ENCODE measurements around the gene PHLDA2.
A peak's percentile ranks its signal among the peaks of the same experiment; 100 is the strongest.

PHLDA2 gene

DNA sequence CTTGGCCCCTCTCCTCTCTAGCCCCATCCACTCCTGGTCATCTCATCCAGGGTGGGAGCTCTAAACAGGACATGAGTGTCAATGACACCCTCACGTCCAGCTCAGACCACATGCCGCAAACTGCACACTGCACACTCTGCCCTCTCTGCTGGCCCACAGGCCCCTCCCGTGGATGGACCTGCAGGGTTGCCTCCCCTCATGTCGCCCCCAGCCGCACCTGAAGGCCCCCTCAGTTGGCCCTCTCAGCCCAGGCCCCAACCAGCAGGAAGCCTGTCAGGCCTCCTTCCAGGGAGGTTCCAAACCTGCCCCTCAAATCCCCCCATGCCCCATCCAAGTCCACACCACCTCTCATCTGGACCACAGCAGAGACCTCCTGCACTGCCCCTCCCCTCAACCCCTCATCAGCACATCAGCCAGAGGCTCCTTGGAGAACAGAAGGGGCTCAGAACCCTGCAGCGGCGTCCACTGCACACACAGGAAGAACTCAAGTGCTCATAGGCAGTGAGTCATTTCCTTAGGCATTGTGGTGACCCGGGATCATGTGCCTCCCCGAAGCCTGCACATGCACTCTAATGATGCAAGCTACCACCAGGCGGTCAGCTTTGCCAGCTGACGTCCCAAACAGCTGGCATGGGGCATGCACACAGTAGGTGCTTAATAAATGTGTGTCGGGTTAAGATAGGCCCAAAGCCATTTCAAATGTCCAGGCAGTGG, 30.7 kb downstream of the PHLDA2 start:
- DNase-seq (ENCODE audit: low read depth in 2 of 2, low spot score in 1 of 2) = peak; percentile 38 to 43

DNA sequence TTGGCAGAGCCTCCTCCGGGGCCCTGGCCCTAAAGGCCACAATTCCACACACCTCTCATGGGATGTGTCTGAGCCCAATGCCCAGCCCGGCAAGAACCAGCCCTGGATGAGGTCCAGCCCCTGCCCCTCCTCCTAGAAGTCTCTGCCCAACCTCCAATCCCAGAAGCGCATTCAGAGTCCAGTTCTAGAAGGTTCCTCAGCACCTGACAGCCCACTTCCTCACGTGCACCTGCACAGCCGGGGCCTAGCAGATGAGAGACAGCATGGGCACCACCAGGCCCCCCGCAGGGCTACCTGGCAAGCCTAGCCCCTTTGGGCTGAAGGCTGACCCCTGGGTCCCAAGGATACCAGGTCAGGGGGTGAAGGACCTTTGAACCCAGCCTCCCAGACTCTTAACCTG, 32.2 kb downstream of the PHLDA2 start:
- no peak for DNase-seq (ENCODE audit: low read depth in 2 of 2, low spot score in 1 of 2)

DNA sequence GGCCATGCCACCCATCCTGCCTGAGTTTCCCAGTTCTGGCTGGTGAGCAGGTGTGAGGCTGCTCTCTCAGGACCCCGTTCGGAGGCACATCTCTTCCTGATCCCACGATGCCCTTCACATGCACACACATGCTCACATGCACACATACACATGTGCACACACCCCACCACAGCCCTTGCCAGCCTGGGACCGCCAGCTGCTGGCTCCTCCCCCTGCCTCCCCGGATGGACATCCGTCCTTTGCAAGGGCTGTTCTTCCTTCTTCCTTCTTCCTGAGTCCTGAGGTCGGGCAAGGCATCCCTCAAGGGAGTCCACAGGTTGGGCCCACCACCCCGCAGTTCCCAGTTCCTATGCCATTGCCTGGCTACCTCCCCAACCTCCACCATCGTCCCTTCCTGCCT, 33.2 kb downstream of the PHLDA2 start:
- no peak for DNase-seq (ENCODE audit: low read depth in 2 of 2, low spot score in 1 of 2)

DNA sequence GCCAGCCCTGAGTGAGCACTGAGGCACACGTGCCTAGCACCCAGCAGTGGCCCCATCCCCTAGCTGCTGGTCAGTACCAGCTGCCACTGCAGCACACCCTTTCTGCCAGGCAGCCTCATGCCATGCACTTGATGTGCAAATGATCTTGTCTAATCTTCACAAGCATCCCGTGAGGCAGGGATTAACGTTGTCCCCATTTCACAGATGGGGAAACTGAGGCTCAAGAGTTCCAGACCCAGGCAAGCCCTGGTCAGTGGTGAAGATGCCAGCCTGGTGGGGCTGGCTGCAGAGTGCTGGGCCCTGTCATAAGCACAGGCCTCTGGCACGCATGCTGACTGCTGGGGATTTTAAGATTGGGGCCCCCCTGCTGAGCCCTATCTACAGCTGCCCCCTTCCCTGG, 35.3 kb downstream of the PHLDA2 start:
- no peak for DNase-seq (ENCODE audit: low read depth in 2 of 2, low spot score in 1 of 2)

DNA sequence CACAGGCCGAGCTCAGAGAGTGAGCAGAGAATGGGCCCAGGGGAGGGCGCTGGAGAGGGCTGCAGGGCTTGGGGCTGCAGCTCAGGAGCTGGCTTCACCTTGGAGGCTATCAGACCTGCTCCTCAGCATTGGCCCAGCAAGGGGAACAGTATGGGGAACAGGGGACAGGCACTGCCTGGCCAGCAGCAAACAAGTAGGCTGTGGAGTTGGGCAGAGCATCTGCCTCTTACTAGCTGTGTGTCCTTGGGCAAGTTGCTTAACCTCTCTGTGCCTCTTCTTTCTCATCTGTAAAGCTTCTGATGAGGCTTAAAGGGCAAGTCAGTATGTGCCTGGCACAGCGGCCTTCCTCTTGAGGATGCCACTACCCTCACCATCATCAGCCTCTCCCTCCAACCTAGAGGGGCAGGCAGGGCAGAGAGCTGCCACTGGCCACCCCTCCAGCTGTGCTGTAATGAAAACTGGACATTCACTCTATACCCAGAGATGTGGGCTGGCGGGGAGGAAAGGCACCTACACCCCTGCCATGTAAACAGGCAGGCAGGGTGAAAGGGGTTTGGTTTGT, 36.2 kb downstream of the PHLDA2 start:
- no peak for DNase-seq (ENCODE audit: low read depth in 2 of 2, low spot score in 1 of 2)

DNA sequence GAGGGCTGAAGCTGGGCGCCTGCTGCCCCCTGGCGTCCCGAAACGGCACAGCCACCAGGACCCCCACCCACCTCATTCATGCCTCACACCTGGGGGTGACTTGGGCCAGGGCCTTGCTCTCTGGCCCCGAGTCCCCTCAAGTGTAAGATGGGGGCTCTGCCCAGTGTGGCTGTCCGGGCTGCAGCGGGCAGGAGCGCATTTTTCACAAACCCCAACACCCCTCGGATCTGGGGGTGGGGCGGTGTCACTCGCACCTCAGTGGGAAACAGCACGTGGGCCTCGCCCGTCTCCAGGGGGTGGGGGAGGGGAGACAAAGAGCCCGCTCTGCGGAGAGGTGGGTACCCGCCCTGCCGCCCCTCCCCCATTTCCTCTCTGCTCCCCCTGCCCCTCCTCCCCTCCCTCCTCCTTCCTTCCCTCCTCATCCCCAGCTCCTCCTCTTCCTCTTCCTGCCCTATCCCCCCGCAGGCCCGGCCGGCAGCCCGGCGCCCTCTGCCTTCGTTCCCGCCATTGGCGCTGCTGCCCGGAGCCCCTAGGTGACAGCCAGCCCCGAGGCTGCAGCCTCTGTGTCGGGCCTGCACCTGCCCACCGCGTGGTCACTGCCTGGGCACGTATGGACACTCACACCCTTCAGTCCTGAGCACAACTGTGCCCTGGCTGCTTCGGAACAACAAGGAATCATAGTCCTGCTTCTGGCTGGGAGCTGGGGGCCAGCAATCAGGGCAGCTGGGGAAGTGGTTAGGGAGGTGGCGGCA, 36.8 kb downstream of the PHLDA2 start:
- peak in 1 of 2 donors; percentile 34 for DNase-seq (ENCODE audit: low read depth in 2 of 2, low spot score in 1 of 2)

DNA sequence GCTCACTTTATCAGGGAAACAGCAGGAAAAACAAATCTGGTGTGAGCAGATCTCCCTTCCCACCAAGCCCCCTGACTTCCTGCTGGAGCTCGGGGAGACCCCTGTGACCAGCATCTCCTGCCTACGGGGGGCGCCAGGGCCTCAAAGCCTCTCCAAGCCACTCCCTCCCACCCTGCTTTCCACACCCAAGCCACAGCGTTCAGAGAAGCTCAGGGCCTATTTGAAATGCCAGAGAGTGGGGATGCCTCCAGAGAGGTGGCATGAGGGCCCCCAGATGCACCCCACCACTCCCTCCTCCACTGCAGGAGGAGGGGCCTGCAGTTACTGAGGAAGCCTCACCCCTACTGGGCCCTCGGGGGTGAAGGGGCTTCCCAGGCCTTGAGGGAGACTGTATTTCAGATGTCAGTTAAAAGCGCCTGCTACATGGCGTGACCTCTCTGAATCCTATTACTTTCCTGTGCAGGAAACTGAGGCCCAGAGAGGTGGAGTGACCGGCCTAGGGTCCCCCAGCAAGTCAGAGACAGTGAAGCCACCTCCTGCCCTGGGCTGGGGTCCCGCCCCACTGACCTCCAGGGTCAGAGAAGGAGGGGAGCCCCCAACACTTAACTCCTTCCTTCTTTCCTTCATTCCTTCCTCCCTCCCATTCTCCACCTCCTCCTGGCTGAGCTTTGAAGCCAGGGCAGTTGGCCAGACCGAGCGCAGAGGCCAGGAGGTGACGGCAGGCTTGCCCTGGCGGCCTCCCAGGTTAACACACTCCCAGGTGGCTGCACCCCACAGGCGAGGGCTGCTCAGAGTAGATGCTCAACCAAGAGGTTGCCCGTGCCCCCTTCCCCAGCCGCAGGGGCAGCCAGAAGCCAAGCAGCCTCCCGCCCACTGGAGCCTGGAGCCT, 37.6 kb downstream of the PHLDA2 start:
- no peak for DNase-seq (ENCODE audit: low read depth in 2 of 2, low spot score in 1 of 2)

DNA sequence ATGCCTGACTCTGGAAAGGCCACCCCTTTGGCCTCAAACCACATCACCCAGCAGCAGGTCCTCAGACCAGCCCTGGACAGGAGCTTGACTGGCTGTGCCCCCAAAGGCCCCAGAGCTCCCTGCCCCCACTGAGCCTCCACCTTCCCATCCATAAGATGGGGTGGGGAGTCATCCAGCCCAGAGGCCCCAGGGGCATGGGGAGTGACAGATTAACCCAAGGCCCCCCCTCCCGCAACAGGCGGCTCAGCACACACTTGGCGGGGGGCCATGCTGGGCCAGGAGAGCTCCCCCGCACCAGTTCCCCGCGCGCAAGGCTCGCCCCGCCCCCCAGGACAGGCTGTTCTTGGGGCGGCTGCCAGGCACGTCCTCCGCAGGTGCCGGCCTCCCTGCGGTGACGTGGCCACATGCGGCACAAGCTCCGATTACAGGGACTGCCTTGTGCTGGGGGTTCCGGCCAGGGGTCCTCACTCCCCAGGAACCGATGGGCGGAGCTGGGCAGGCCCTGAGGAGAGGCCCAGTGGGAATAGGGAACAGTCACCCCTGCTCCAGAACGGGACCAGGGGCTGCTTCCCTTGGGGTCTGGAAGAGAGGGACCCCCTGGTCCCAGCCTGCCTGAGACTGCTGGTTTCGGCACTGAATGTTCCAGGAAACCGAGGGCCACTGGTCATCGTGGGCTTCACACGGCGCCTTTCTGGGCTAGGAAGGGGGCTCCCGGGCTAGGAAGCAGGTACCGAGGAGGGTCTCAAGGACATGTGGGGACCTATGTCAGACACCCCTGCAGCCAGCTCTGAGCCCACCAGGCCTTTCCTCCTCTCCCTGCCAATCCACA, 38.5 kb downstream of the PHLDA2 start:
- DNase-seq (ENCODE audit: low read depth in 2 of 2, low spot score in 1 of 2) = no peak

DNA sequence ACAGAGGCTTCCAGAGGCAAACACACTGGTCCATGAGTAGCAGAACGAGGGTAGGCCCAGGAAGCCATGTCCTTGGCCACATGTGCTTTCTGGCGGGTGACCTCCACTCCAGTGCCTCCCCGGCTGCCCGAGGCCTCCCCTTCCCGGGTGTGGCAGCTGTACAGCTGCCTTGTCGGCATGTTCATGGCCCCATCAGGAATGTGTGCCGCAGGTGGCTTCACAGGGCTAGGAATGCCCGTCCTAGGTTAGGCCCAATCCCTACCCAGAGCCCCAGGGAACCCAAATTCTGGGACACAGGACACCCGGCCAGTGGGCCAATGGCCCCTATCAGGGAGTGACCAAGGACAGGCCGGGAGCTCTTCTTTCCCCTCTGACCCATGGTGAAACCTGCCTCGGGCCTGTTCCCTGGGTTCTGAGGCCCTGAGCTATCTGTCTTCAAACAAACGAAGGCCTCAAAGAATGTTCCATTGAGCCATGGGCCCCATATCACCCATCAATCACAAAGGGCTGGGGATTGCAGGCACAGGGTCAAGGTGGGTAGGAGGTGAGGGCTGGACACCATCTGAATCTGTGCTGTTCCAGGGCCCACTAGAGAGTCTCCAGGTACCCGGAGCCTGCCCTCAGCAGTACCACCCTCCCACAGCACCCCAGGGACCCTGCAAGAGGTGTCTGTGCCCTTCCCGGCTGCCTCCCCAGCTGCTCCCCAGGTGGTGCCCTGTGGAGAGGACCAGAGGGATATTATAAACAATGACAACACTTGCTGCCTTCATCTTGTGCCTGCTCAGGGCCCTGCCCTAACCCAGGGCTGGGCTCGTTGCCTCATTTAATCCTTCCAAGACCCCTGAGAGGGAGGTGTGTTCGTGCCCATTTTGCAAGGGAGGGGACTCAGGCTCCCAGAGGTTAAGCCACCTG, 39.6 kb downstream of the PHLDA2 start:
- DNase-seq (ENCODE audit: low read depth in 2 of 2, low spot score in 1 of 2) = no peak

DNA sequence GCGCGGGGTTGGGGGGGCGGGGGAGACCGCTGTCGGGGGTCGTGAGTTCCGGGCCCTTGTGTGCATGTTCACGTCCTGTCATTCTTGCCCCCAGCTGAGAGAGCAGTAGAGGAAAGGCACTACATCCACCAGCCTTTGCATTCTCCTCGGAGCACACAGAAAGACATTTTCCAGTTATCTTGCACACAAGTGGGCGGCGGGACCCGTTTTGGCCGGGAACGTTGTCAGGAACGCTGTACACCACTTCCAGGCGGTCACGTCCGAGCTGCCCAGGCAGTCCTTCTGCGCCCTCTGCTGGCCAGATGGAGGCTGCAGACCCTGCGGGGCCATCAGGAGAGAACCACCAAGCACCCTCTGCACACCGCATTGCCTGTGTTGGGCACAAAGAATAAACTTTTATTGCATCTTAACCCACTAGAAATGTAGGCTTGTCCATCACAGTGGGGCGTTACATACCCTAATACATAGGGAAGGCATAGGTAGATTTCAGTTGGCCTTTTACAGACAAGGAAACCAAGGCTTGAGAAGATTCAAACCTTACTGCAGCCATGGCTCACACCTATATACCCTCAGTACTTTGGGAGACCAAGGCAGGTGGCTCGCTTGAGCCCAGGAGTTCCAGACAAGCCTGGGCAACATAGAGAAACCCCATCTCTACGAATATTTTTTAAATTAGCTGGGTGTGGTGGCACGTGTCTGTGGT, 40.8 kb downstream of the PHLDA2 start:
- DNase-seq (ENCODE audit: low read depth in 2 of 2, low spot score in 1 of 2) = peak; percentile 73 to 78

DNA sequence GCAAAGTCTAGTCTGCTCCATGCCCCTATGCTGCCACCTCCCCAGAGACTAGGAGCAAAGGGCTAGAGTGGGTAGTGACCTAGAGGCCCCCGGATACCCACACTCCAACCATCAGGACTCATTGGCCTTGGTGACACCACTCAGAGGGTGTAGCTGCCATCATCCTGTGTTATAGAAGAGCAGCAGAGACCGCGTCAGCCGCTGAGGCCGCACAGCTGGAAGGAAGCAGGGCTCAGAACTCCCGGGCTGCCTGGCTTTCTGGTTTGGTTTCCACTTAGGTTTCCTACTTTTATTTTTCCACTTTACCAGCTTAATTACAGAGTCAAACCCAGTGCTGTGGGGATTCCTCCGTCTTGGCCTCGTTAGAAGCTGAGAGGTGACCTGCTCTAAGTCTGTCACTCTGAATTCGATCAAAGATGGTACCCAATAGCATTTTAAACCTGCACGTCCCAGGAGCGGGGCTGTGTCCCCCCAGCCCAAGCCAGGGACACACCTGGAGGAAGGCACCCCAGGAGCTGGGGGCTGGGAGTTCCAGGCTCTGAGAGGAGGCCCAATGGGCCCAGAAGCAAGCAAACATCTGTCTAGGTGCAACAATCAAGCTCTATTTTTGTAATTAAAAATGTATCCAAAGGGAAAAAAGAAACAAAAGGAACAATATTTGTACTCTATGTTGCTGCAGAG, 41.6 kb downstream of the PHLDA2 start:
- no peak for DNase-seq (ENCODE audit: low read depth in 2 of 2, low spot score in 1 of 2)

DNA sequence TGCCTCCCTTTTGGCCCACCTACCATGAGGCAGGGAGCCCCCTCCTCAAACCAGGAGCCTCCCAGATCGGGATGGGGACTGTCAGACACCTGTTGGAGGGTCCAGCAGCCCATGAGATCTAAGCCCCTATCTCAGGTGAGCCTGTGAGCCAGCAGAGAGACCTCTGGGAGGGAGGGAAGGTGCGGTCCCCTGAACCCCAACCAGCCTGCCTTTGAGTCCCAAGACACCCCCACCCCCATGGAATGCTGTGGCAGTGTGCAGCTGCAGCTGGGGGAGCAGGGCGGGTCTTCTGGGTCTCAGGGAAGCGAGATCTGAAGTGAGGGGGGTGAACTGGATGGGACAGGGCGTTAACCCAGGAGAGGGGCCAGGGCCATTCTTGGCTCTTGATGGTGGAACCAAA, 42.3 kb downstream of the PHLDA2 start:
- no peak for DNase-seq (ENCODE audit: low read depth in 2 of 2, low spot score in 1 of 2)

DNA sequence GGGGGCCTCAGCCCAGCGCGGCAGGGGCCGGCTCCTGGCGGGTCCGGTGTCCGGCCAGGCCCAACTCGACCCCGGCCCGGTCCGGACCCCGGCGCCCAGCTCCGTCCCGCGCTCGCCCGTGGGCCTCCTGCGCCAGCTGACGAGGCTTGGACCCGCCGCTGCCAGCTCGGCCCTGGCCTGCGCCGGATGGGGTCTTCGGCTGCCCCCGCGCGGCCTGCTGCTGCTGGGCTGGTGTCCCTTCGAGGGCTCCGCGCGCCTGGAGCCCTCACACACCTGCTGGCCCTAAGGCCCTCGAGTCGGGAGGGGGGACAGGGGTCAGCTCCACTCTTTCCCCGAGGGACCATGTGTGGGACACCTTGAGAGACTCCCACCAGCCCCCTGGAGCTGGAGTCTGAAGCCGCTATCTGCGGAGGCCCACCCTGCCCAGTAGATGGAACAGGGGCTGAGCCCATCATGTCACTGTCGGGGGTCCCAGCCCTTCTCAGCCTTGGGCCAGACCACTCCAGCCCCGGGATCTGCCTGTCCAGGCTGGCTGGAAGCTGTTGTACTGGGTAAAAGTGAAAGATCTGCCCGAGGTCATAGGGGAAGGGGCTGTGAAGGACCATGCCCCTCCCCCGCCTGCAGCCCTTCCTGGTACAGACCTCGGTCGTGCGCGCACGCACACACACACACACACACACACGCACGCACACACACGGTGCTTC, 42.9 kb downstream of the PHLDA2 start:
- no peak for DNase-seq (ENCODE audit: low read depth in 2 of 2, low spot score in 1 of 2)

DNA sequence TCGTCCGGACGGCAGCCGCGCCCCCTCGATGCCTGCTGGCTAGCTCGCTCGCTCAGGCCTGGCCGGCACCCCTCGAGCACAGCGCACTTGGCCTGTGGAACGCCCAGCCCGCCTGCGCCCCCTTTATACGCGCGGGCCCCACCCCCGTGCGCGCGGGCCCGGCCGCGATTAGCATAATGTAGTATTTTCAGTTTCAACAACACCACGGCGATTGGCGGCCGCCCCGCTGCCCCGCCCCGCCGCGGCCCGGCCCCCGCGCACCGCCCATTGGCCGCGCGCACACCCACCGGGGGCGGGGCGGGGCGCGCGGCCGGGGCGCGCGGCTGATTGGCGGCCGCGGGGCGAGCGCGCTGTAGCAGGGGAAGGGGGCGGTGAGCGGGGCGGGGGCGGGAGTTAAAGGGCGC, 43.5 kb downstream of the PHLDA2 start, which contains the start of gene CDKN1C:
Gene CDKN1C (minus strand): TSS at position 98 of the 404 bp plus-strand sequence. CDS start 319 bp downstream, outside the sequence.
- peak; percentile 62 to 69 for DNase-seq (ENCODE audit: low read depth in 2 of 2, low spot score in 1 of 2)

DNA sequence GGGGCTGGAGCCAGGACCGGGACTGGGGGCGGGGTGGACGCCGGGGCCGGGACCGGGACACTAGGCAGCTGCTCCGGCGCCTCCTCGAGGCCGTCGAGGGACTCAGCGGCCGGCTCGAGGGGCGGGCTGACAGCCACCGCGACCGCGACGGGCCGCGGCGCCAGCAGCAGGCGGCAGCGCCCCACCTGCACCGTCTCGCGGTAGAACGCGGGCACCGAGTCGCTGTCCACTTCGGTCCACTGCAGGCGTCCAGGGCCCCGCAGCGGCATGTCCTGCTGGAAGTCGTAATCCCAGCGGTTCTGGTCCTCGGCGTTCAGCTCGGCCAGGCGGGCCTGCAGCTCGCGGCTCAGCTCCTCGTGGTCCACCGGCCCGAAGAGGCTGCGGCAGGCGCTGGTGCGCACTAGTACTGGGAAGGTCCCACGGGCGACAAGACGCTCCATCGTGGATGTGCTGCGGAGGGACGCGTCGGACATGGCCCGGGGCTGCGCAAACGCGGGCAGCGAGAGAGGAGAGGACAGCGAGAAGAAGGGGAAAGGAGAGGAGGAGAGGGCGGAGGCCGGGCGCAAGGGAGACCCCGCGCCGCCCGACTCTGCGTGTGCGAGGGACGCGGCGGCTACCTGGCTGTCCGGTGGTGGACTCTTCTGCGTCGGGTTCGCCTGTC, 44.1 kb downstream of the PHLDA2 start:
- DNase-seq (ENCODE audit: low read depth in 2 of 2, low spot score in 1 of 2) = no peak

DNA sequence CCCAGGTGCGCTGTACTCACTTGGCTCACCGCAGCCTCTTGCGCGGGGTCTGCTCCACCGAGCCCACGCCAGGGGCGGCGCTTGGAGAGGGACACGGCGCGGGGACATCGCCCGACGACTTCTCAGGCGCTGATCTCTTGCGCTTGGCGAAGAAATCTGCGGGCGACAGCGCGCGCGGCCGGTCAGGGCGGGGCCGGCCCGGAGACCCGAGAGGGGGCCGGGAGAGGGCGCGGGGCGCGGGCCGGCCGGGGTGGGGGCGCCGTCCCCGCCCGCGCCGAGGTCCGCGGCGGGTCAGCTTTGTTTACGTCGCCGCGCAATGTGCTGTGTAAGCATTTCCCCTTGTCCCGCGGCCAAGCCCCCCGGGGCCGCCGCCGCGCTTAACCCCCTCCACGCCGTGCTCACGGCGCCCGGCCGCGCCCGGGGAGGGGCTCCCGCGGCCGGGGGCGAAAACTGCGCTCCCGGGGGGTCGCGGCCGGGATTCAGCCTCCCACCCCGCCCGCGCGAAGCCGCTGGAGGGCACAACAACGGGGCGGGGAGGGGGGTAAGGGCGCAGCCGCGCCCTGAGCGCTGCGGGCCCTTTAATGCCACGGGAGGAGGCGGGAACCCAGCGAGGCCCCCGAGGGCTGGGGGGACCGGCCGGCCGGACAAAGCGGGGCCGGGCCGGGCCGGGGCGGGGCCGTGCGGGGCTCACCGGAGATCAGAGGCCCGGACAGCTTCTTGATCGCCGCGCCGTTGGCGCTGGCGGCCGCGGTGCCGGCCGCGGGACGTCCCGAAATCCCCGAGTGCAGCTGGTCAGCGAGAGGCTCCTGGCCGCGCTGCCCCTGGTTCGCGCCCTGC, 45.0 kb downstream of the PHLDA2 start:
- no peak for DNase-seq (ENCODE audit: low read depth in 2 of 2, low spot score in 1 of 2)

All from stimulated activated CD8-positive, alpha-beta memory T cell treated with anti-CD3 and anti-CD28 coated beads, Interleukin-4, amount 100 ng/mL, for 1 hour (primary cell).